Neural progenitor cell (in vitro differentiated cells): Measurements from ENCODE around the gene ATXN7. TPM values are rescaled to one million over a fixed set of nuclear protein-coding genes. Genes with fewer than 3 reads are reported as not detected.
A peak's percentile ranks its signal among the peaks of the same experiment; 100 is the strongest.

Experiments
- DNase-seq: peaks from one replicate; pipeline ENCODE4 v3.0.0-alpha.2; 2016; ENCODE audit warnings: low spot score
- H2AFZ ChIP-seq: fragments of 200-600 bp; sonication (generic); replicated peaks from 2 replicates; pipeline ENCODE4 v1.6.1; 2016; ENCODE audit warnings: antibody characterized with exemption
- H3F3A ChIP-seq: fragments of 200-600 bp; sonication (generic); 2 replicates; pipeline ENCODE4 v1.6.1; 2016; ENCODE audit warnings: antibody characterized with exemption, low read depth
- H3K27ac ChIP-seq: fragments of 200-600 bp; sonication (generic); 2 replicates; pipeline ENCODE4 v1.5.1; 2016; ENCODE audit warnings: mild to moderate bottlenecking
- H3K27me3 ChIP-seq: fragments of 200-600 bp; sonication (generic); 2 replicates; pipeline ENCODE4 v1.6.1; 2016; ENCODE audit warnings: mild to moderate bottlenecking, moderate library complexity
- H3K36me3 ChIP-seq: fragments of 200-600 bp; sonication (generic); 2 replicates; pipeline ENCODE4 v1.5.1; 2016
- H3K4me1 ChIP-seq: fragments of 200-600 bp; sonication (generic); 2 replicates; pipeline ENCODE4 v1.6.1; 2016; ENCODE audit warnings: mixed run types
- H3K4me2 ChIP-seq: fragments of 200-600 bp; sonication (generic); 2 replicates; pipeline ENCODE4 v1.6.1; 2016
- H3K4me3 ChIP-seq: fragments of 200-600 bp; sonication (generic); 2 replicates; pipeline ENCODE4 v1.5.1; 2016
- H3K79me2 ChIP-seq: fragments of 200-600 bp; sonication (generic); 2 replicates; pipeline ENCODE4 v1.6.1; 2016; ENCODE audit warnings: low read depth
- H3K9ac ChIP-seq: fragments of 200-600 bp; sonication (generic); 2 replicates; pipeline ENCODE4 v1.6.1; 2016
- H3K9me3 ChIP-seq: fragments of 200-600 bp; sonication (generic); 2 replicates; pipeline ENCODE4 v1.5.1; 2016; ENCODE audit warnings: low read depth
- H4K20me1 ChIP-seq: fragments of 200-600 bp; sonication (generic); 2 replicates; pipeline ENCODE4 v1.6.1; 2016; ENCODE audit warnings: low read depth
- H3K27ac Mint-ChIP-seq: 3 replicates; pipeline ENCODE4 v1.8.0; 2021; ENCODE audit warnings: mixed read lengths
- H3K27me3 Mint-ChIP-seq: 2 replicates; pipeline ENCODE4 v1.8.0; 2022; ENCODE audit warnings: low read depth, mild to moderate bottlenecking, inconsistent platforms, moderate library complexity, mixed read lengths; ENCODE audit not compliant: insufficient read depth
- H3K36me3 Mint-ChIP-seq: 3 replicates; pipeline ENCODE4 v1.8.0; 2021; ENCODE audit warnings: mixed read lengths
- H3K4me1 Mint-ChIP-seq: 3 replicates; pipeline ENCODE4 v1.8.0; 2021; ENCODE audit warnings: mixed read lengths
- H3K4me3 Mint-ChIP-seq: 3 replicates; pipeline ENCODE4 v1.8.0; 2021; ENCODE audit warnings: mild to moderate bottlenecking, moderate library complexity, mixed read lengths
- H3K9me3 Mint-ChIP-seq: 3 replicates; pipeline ENCODE4 v1.8.0; 2020; ENCODE audit warnings: mixed read lengths
- CTCF ChIP-seq: fragments of 200-600 bp; sonication (generic); IDR thresholded peaks from 2 replicates; pipeline ENCODE4 v1.5.1; 2017; ENCODE audit warnings: antibody characterized with exemption, mild to moderate bottlenecking
- EZH2 ChIP-seq: fragments of 200-600 bp; sonication (generic); IDR thresholded peaks from 2 replicates; pipeline ENCODE4 v1.6.1; 2017; ENCODE audit warnings: antibody characterized with exemption, mild to moderate bottlenecking, moderate library complexity
- EZH2phosphoT487 ChIP-seq: fragments of 200-600 bp; sonication (generic); IDR thresholded peaks from 2 replicates; pipeline ENCODE4 v1.6.1; 2017; ENCODE audit warnings: antibody characterized with exemption
- total RNA-seq: library from RNA; depleted of rRNA; stranded (reverse); fragments of >200 nt; gene quantifications from 2 replicates; pipeline ENCODE4 v1.2.3, GENCODE V29; 2015; ENCODE audit warnings: low replicate concordance

Gene ATXN7
- total RNA-seq, 1 donor from 2014 or later: 30.4 TPM

DNA sequence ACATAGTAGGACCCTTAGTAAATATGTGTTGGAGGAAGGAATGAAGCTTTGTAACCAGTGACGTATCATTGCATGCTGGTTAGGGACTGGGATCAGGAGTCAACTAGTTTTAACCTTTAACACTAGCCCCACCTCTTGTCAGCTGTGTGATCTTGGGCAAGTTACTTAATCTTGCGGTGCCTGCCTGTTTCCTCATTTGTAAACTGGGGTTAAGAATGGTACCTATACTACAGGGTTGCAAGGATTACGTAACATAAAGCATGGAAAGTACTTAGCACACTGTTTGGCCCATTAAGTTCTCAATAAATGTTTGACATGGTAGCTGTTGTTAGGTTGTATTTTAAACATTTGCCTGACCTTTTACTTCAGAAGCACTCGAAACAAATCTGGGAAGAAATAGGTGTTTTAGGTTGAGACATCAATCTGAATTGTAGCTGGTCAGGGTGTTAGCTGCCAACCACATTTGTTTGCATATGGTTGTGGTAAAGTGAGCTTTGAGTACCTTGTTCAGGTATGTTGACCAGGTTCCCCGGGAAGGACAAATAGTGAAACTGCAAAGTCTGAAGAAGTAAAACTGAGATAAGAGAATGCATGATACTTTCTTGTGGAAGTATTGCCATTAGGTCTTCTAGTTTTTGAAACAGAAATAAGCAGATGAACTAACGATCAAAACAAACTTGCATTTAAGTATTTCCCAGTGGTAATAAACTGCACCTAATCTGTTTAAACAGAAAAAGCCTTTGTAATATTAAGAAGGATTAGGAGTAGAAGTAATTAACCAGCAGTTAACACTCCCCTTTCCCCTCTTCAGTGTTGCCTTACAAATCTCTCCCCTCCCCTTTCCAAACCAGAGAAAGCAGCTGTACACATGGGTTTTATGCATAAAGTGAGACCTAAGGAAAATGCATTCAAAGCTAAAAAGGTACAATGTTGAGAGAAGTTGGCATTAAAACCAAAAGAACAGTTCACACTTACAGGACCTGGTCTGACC, 74.3 kb downstream of the ATXN7 start:
- no peaks in the 10 kb centered on the region for H3K27me3 ChIP-seq
- peak overlapping the region; percentile 67 for H3K4me2 ChIP-seq
- no peak overlapping the region for H3K4me3 Mint-ChIP-seq
- peaks cover 9% of the 10 kb centered on the region for H4K20me1 ChIP-seq
- H3K36me3 ChIP-seq: no peaks in the 10 kb centered on the region
- TF ChIP-seq CTCF (no peak), EZH2phosphoT487 (no peak), EZH2 (no peak)
- H3K9me3 Mint-ChIP-seq: no peaks in the 10 kb centered on the region
- H3F3A ChIP-seq: peaks cover 31% of the 10 kb centered on the region
- no peaks in the 10 kb centered on the region for H3K9me3 ChIP-seq
- peaks cover 20% of the 10 kb centered on the region for H3K4me1 Mint-ChIP-seq
- H3K27me3 Mint-ChIP-seq: no peaks in the 10 kb centered on the region
- H3K79me2 ChIP-seq: peaks cover 91% of the 10 kb centered on the region
- H3K27ac Mint-ChIP-seq: no peak overlapping the region
- no peak for DNase-seq
- H3K4me1 ChIP-seq: peaks cover 86% of the 10 kb centered on the region
- H3K9ac ChIP-seq: no peak overlapping the region
- H2AFZ ChIP-seq: no peak overlapping the region
- peak overlapping the region; percentile 18 for H3K27ac ChIP-seq
- H3K4me3 ChIP-seq: peak overlapping the region; percentile 6
- H3K36me3 Mint-ChIP-seq: peaks cover 9% of the 10 kb centered on the region

- H3K4me1 Mint-ChIP-seq: peaks cover 16% of the 10 kb centered on the region
- H3K4me2 ChIP-seq: no peak overlapping the region
These were observed 76.7 kb downstream of the ATXN7 start for GRCh38 chr3:63940389-63940757.

GRCh38 chr3:63942528-63942927, 78.9 kb downstream of the ATXN7 start:
- DNase-seq: no peak
- Histone ChIP-seq H3K36me3 (no peaks in the 10 kb centered on the region), H3K27me3 (no peaks in the 10 kb centered on the region), H3K9me3 (no peaks in the 10 kb centered on the region), H3K27ac (no peak overlapping the region), H2AFZ (no peak overlapping the region), H3K9ac (no peak overlapping the region), H3K4me2 (no peak overlapping the region), H3K79me2 (peaks cover 92% of the 10 kb centered on the region), H3K4me1 (peaks cover 43% of the 10 kb centered on the region), H3F3A (peaks cover 14% of the 10 kb centered on the region), H3K4me3 (no peak overlapping the region), H4K20me1 (peaks cover 3% of the 10 kb centered on the region)
- H3K9me3 Mint-ChIP-seq: no peaks in the 10 kb centered on the region
- TF ChIP-seq EZH2 (no peak), EZH2phosphoT487 (no peak), CTCF (no peak)
- H3K27me3 Mint-ChIP-seq: no peaks in the 10 kb centered on the region
- H3K4me1 Mint-ChIP-seq: peaks cover 21% of the 10 kb centered on the region
- peaks cover 26% of the 10 kb centered on the region for H3K36me3 Mint-ChIP-seq
- no peak overlapping the region for H3K4me3 Mint-ChIP-seq
- no peak overlapping the region for H3K27ac Mint-ChIP-seq

More at GRCh38 chr3:63940389-63940757, 76.7 kb downstream of the ATXN7 start:
- H3K27ac ChIP-seq: no peak overlapping the region
- Mint-ChIP-seq H3K9me3 (no peaks in the 10 kb centered on the region), H3K27ac (no peak overlapping the region), H3K27me3 (no peaks in the 10 kb centered on the region), H3K4me3 (no peak overlapping the region), H3K36me3 (peaks cover 23% of the 10 kb centered on the region)
- H3K79me2 ChIP-seq: peaks cover 95% of the 10 kb centered on the region
- H3K9me3 ChIP-seq: no peaks in the 10 kb centered on the region
- no peak overlapping the region for H3K4me3 ChIP-seq
- no peak overlapping the region for H2AFZ ChIP-seq
- H4K20me1 ChIP-seq: no peaks in the 10 kb centered on the region
- TF ChIP-seq CTCF (no peak), EZH2phosphoT487 (no peak), EZH2 (no peak)
- peaks cover 64% of the 10 kb centered on the region for H3K4me1 ChIP-seq
- H3K36me3 ChIP-seq: no peaks in the 10 kb centered on the region
- DNase-seq: no peak
- H3F3A ChIP-seq: peaks cover 14% of the 10 kb centered on the region
- H3K9ac ChIP-seq: no peak overlapping the region
- no peaks in the 10 kb centered on the region for H3K27me3 ChIP-seq
